ENCODE data around the gene RALGDS.

The RALGDS gene

GRCh38 chr9:133118568-133118967 lies 2.5 kb downstream of the RALGDS start:
- TF ChIP-seq FOXK2 (IDR thresholded peaks at IDR 0.05), result no peak
- no peak for TF ChIP-seq SP1 (IDR thresholded peaks at IDR 0.05)
- TF ChIP-seq BHLHE40 (IDR thresholded peaks at IDR 0.05; ENCODE audit: borderline replicate concordance), result no peak
- no peak for TF ChIP-seq TARDBP (IDR thresholded peaks at IDR 0.05)
- no peak for TF ChIP-seq L3MBTL2 (conservative IDR thresholded peaks at IDR 0.05)
- no peak for TF ChIP-seq HDGF (IDR thresholded peaks at IDR 0.05; ENCODE audit: borderline replicate concordance)
- no peak for TF ChIP-seq SUZ12 (IDR thresholded peaks at IDR 0.05)
- TF ChIP-seq FOXA1 (IDR thresholded peaks at IDR 0.05), result no peak
- TF ChIP-seq ZNF384 (IDR thresholded peaks at IDR 0.05), result no peak
- TF ChIP-seq NFRKB (IDR thresholded peaks at IDR 0.05), result no peak
- TF ChIP-seq CTBP1 (IDR thresholded peaks at IDR 0.05; ENCODE audit: borderline replicate concordance), result no peak
- TF ChIP-seq ARNT (IDR thresholded peaks at IDR 0.05), result no peak
- no peak for TF ChIP-seq LEF1 (IDR thresholded peaks at IDR 0.05; ENCODE audit: borderline replicate concordance)
- no peak for TF ChIP-seq ELF4 (IDR thresholded peaks at IDR 0.05)
- TF ChIP-seq FOXM1 (IDR thresholded peaks at IDR 0.05; ENCODE audit: borderline replicate concordance), result no peak
- ChIA-PET CTCF (interaction anchor here (1.1 to 1.2 kb wide), 2 partner anchors 17 to 26 kb away, joined by 3 to 4 read pairs; no protein-coding TSS in a partner anchor), POLR2A (interaction anchor here (0.8 to 1.6 kb wide), 3 partner anchors 26 to 253 kb away, joined by 3 to 4 read pairs (median 3); partner anchors contain the start of gene GTF3C5)
- no peak for DNase-seq (ENCODE audit: extremely low spot score)

- POLR2A ChIA-PET, result interaction anchor here (0.8 to 1.6 kb wide), 3 partner anchors 26 to 254 kb away, joined by 3 to 4 read pairs (median 3); partner anchors contain the start of gene GTF3C5
- no peak for TF ChIP-seq FOXM1 (IDR thresholded peaks at IDR 0.05; ENCODE audit: borderline replicate concordance)
- no peak for TF ChIP-seq FOXK2 (IDR thresholded peaks at IDR 0.05)
- no peak for TF ChIP-seq CTBP1 (IDR thresholded peaks at IDR 0.05; ENCODE audit: borderline replicate concordance)
- TF ChIP-seq HDGF (IDR thresholded peaks at IDR 0.05; ENCODE audit: borderline replicate concordance), result no peak
- no peak for TF ChIP-seq NFRKB (IDR thresholded peaks at IDR 0.05)
- CTCF ChIA-PET, result interaction anchor here (1.1 to 1.3 kb wide), 3 partner anchors 18 to 26 kb away, joined by 3 to 5 read pairs (median 4); no protein-coding TSS in a partner anchor
- no peak for DNase-seq (ENCODE audit: extremely low spot score)
These were observed 2.9 kb downstream of the RALGDS start for GRCh38 chr9:133118179-133118520.

- TF ChIP-seq ELF4 (IDR thresholded peaks at IDR 0.05), result no peak
- TF ChIP-seq PKNOX1 (IDR thresholded peaks at IDR 0.05), result no peak
- TF ChIP-seq FOXM1 (IDR thresholded peaks at IDR 0.05; ENCODE audit: borderline replicate concordance), result no peak
- no peak for TF ChIP-seq LEF1 (IDR thresholded peaks at IDR 0.05; ENCODE audit: borderline replicate concordance)
- no peak for TF ChIP-seq FOXK2 (IDR thresholded peaks at IDR 0.05)
- TF ChIP-seq SUZ12 (IDR thresholded peaks at IDR 0.05), result no peak
- no peak for TF ChIP-seq BHLHE40 (IDR thresholded peaks at IDR 0.05; ENCODE audit: borderline replicate concordance)
- no peak for TF ChIP-seq TARDBP (IDR thresholded peaks at IDR 0.05)
- no peak for TF ChIP-seq HDGF (IDR thresholded peaks at IDR 0.05; ENCODE audit: borderline replicate concordance)
- ChIA-PET CTCF (interaction anchor here (1.3 kb wide), 1 partner anchor 27 kb away, joined by 5 read pairs; no protein-coding TSS in a partner anchor), POLR2A (interaction anchor here (1.1 to 1.6 kb wide), 2 partner anchors 87 to 254 kb away, joined by 3 to 4 read pairs; partner anchors contain the start of gene GTF3C5)
- DNase-seq (ENCODE audit: extremely low spot score), result no peak
These were observed 3.5 kb downstream of the RALGDS start for GRCh38 chr9:133117271-133118178.

GRCh38 chr9:133116346-133117231 lies 4.5 kb downstream of the RALGDS start:
- POLR2A ChIA-PET, result interaction anchor here (0.6 kb wide), 1 partner anchor 33 kb away, joined by 3 read pairs; no protein-coding TSS in a partner anchor
- TF ChIP-seq FOXA1 (IDR thresholded peaks at IDR 0.05) (no peak), SUZ12 (IDR thresholded peaks at IDR 0.05) (no peak), LEF1 (IDR thresholded peaks at IDR 0.05; ENCODE audit: borderline replicate concordance) (no peak), ARNT (IDR thresholded peaks at IDR 0.05) (no peak), FOXM1 (IDR thresholded peaks at IDR 0.05; ENCODE audit: borderline replicate concordance) (no peak), ELF4 (IDR thresholded peaks at IDR 0.05) (no peak), NFRKB (IDR thresholded peaks at IDR 0.05) (no peak), L3MBTL2 (conservative IDR thresholded peaks at IDR 0.05) (no peak), BHLHE40 (IDR thresholded peaks at IDR 0.05; ENCODE audit: borderline replicate concordance) (no peak), PKNOX1 (IDR thresholded peaks at IDR 0.05) (no peak), CTBP1 (IDR thresholded peaks at IDR 0.05; ENCODE audit: borderline replicate concordance) (no peak), FOXK2 (IDR thresholded peaks at IDR 0.05) (no peak), TARDBP (IDR thresholded peaks at IDR 0.05) (no peak), ZNF384 (IDR thresholded peaks at IDR 0.05) (no peak), SP1 (IDR thresholded peaks at IDR 0.05) (no peak), HDGF (IDR thresholded peaks at IDR 0.05; ENCODE audit: borderline replicate concordance) (no peak)

GRCh38 chr9:133115604-133116345 lies 5.3 kb downstream of the RALGDS start:
- TF ChIP-seq ARNT (IDR thresholded peaks at IDR 0.05) (no peak), HDGF (IDR thresholded peaks at IDR 0.05; ENCODE audit: borderline replicate concordance) (no peak), FOXM1 (IDR thresholded peaks at IDR 0.05; ENCODE audit: borderline replicate concordance) (no peak), SUZ12 (IDR thresholded peaks at IDR 0.05) (no peak), SP1 (IDR thresholded peaks at IDR 0.05) (no peak), BHLHE40 (IDR thresholded peaks at IDR 0.05; ENCODE audit: borderline replicate concordance) (no peak), L3MBTL2 (conservative IDR thresholded peaks at IDR 0.05) (no peak), FOXK2 (IDR thresholded peaks at IDR 0.05) (no peak), PKNOX1 (IDR thresholded peaks at IDR 0.05) (no peak), ZNF384 (IDR thresholded peaks at IDR 0.05) (no peak), NFRKB (IDR thresholded peaks at IDR 0.05) (no peak), TARDBP (IDR thresholded peaks at IDR 0.05) (no peak), CTBP1 (IDR thresholded peaks at IDR 0.05; ENCODE audit: borderline replicate concordance) (no peak), LEF1 (IDR thresholded peaks at IDR 0.05; ENCODE audit: borderline replicate concordance) (no peak), FOXA1 (IDR thresholded peaks at IDR 0.05) (no peak)
- no peak for DNase-seq (ENCODE audit: extremely low spot score)
- ChIA-PET POLR2A (interaction anchor here (0.6 kb wide), 1 partner anchor 34 kb away, joined by 3 read pairs; no protein-coding TSS in a partner anchor), CTCF (interaction anchor here (1.5 kb wide), 1 partner anchor 28 kb away, joined by 4 read pairs; no protein-coding TSS in a partner anchor)

More at GRCh38 chr9:133116346-133117231, 4.5 kb downstream of the RALGDS start:
- no peak for DNase-seq (ENCODE audit: extremely low spot score)
- CTCF ChIA-PET, result interaction anchor here (1.3 kb wide), 1 partner anchor 28 kb away, joined by 5 read pairs; no protein-coding TSS in a partner anchor

All from HEK293T (cell line).